HG03575 (cell line): ENCODE results near the gene TGFBRAP1.
"Not testable (repeated sequence)": the region's sequence is repeated elsewhere in the genome, so short reads cannot be mapped to it uniquely, and the experiment has no call there.

Source experiments
- ATAC-seq: cut with Tn5 transposase; IDR thresholded peaks from one replicate; pipeline ENCODE4 v1.9.1; 2021; ENCODE audit not compliant: unreplicated experiment, insufficient number of reproducible peaks, low FRiP score; ENCODE audit errors: extremely low read depth

Gene TGFBRAP1

DNA sequence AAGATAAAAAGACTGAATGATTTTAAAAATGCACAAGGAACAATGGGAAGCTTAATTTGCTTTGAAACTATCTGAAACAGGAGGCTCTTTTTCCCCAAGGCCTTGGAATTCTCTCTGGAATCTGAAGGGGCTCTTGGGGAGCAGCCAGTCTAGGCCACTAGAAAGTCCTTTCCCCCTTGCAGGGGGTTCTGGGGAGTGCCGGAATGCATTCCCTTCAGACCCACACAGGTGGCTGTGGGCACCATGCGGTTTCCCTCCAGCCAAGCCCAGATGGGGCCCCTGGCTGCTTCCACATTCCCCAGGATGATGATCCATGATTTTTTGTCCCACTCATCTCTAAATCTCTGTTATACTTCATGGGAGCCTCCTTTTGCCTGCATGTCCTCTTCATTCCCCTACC lies 77.3 kb downstream of the TGFBRAP1 start:
- ATAC-seq = no peak

- not testable (repeated sequence) for ATAC-seq
These were observed 78.4 kb downstream of the TGFBRAP1 start for GRCh38 chr2:105251016-105251648.

DNA sequence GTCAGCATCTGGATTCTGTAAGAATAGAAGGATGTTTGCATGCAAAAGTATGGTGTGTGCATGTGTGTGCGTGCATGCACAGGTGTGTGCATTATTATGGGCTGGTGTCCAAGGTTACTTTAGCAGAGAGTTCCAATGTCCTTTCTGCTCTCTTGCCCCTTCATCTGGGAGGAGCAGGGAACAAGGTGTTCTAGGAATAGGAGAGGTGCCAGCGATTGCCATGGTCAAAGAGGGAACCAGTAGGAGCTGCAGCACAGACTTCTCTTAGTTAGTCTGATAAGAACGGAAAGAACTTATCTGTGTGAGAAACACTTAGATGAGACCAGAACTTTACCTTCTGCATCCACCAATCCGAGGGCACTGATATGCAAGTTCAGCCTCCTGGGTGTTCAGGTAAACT lies 79.6 kb downstream of the TGFBRAP1 start:
- ATAC-seq = no peak

- ATAC-seq = no peak
These were observed 80.4 kb downstream of the TGFBRAP1 start for GRCh38 chr2:105249181-105249580.

- ATAC-seq = no peak
These were observed 81.0 kb downstream of the TGFBRAP1 start for GRCh38 chr2:105248316-105249070.

DNA sequence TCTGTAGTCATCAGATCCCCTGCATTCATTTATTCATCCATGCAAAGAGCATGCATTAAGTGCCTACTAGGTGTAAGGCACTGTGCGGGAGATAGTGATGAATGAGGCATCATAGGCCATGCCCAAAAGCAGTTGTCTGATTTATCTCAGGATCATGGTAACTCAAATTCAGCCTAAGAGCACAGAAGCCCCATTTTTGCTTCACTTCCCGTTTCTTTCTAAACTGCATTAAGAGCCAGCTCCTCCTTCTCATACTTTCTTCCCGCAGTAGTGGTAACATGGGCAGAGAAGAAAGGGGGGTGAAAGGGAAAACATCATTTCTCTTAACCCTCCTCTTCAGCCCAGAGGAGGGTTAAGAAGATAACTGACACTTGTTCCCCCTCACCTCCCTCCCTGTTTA lies 85.1 kb downstream of the TGFBRAP1 start:
- no peak for ATAC-seq

DNA sequence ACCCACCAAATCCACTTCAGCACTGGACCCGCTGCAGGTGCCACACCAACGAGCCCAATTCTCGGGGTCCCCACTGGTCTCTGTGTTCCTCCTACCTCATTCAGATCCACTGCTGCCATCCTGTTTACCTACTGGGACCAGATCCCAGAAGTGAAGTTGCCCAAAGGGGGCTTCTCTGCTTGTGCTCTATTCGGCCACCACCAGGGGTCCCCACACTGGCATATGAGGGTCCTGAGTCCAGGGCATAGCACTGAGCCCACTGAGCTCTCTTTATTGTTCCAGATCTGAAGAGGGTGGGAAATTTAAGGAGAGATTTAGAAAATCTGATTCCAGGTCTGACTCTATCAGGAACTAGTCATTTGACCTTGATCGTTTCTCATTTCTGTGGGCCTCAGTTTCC lies 85.6 kb downstream of the TGFBRAP1 start:
- ATAC-seq = no peak

DNA sequence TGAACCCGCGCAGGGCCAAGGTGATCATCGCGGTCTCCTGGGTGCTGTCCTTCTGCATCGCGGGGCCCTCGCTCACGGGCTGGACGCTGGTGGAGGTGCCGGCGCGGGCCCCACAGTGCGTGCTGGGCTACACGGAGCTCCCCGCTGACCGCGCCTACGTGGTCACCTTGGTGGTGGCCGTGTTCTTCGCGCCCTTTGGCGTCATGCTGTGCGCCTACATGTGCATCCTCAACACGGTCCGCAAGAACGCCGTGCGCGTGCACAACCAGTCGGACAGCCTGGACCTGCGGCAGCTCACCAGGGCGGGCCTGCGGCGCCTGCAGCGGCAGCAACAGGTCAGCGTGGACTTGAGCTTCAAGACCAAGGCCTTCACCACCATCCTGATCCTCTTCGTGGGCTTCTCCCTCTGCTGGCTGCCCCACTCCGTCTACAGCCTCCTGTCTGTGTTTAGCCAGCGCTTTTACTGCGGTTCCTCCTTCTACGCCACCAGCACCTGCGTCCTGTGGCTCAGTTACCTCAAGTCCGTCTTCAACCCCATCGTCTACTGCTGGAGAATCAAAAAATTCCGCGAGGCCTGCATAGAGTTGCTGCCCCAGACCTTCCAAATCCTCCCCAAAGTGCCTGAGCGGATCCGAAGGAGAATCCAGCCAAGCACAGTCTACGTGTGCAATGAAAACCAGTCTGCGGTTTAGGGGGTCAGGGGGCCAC lies 87.1 kb downstream of the TGFBRAP1 start:
- no peak for ATAC-seq

DNA sequence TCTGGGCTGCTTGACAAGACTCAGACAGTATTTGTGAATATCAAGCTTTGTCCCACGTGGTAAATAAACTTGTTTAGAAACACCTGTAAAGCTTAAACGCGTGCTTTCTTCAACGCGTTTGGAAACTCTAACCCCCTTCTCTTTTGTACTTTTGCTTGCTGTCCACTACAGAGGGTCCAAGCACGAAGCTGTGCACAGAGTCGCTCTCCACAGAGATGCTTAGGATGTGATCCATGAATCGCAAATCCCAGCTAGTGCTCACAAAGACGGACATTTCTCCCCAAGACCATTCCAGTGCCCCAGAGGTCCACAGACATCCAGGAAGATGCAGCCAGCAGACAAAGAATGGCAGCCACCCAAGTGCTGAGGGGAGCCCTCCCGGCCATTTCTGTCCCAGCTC lies 88.1 kb downstream of the TGFBRAP1 start, which contains the start of gene GPR45:
Gene GPR45, plus strand, starts transcription at position 301 of the 400 bp plus-strand sequence. CDS start 116 bp downstream, outside the sequence.
- no peak for ATAC-seq

- no peak for ATAC-seq
These were observed 89.6 kb downstream of the TGFBRAP1 start for GRCh38 chr2:105239924-105240323.

GRCh38 chr2:105238664-105239240 lies 90.8 kb downstream of the TGFBRAP1 start:
- ATAC-seq = no peak

DNA sequence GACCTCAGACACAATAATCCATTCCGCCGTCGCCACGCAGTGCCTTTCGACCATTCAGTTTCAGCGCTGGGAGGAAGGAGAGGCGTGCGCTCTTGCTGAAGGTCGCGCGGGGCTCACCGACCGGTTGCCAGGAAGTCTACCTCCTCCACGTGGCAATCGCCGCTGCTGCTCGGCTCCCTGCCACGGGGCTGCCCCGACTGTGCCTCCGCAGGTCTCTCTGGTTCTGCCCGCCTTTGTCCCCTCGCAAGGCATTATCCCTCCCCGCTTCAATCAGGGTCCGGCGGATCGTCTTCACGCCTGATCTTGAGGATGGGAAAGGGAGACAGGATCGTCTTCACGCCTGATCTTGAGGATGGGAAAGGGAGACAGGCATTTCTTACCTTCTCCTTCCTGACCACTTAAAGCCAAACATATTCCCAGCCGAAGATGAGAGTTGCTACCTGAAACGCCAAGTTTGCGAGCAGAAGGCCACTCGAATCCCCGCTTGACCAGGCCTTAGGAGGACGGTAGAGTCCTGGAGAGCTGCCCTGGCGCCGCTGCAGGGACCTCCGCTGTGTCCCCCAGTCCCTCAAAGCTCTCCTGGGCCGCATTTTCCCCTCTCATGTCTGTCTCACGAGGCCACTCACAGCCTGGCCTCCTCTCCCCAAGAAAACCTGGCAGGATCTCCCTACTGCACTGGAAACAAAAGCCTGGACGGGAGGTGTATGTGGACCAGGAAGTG lies 92.3 kb downstream of the TGFBRAP1 start:
- ATAC-seq = no peak

DNA sequence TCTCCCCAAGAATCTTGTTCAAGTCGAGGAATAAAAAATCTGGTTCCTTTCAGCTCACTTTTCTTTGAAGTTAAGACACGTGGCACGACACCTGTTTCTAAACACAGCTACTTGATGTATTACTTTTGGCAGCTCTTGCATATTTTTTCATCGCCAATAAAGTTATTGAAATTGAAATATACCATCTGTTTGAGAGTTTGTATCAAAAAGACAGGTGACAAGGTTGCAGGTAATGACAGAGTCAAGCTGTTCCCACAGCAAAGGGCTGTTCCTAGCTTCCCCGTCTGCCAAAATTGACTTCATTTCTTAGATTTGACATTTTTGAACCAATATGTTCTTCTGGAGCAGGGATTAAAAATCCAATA lies 93.5 kb downstream of the TGFBRAP1 start:
- ATAC-seq = no peak

DNA sequence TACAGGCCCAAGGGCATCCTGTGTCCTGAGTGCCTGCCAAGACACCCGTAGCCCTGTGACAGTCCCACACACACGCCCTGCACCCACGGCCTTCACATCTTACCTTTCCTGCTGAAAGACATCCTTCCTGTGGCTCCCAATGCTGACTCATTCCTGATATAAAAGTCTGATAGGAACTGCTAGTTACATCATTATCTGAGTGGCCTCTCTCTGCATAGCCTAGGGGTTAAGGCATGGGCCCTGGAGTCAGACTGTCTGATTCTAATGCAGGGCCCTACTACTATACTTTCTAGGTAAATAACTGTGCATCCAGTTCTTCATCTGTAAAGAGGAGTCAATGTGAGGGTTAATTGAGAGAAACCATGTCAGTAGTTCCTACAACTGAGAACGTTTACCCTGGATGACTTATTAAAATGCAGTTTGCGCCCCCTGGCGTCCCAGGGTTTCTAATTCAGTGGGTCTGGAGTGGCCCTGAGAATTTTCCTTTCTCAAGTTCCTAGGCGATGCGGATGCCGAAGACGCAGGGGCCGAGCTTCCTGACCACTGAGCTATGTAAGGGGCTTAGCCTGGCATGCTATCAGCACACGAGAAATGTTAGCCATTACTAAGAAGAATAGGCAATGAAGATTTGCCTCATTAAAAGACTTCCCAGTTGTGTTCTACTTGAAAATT lies 94.0 kb downstream of the TGFBRAP1 start:
- ATAC-seq = no peak

DNA sequence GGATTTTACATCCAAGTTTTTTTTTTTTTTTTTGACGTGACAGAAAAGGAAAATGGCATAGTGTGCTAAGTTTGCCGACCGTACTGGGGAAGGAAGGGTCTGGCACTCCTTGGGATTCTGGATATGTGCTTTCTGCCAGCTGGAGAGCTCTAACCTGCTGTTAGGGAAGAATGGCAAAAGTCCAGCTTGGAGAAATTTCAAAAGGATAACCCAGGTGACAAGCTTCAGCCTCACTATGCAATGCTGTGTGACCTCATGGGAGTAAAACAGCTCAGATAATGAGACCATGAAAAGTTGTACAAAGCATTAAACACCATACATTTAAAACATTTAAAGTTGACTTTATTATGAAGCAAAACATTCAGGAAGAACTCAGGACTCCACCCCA lies 98.3 kb downstream of the TGFBRAP1 start:
- ATAC-seq = no peak

GRCh38 chr2:105224444-105224843 lies 105.1 kb downstream of the TGFBRAP1 start:
- ATAC-seq = no peak

- no peak for ATAC-seq
These were observed 108.9 kb downstream of the TGFBRAP1 start for GRCh38 chr2:105220604-105221003.

DNA sequence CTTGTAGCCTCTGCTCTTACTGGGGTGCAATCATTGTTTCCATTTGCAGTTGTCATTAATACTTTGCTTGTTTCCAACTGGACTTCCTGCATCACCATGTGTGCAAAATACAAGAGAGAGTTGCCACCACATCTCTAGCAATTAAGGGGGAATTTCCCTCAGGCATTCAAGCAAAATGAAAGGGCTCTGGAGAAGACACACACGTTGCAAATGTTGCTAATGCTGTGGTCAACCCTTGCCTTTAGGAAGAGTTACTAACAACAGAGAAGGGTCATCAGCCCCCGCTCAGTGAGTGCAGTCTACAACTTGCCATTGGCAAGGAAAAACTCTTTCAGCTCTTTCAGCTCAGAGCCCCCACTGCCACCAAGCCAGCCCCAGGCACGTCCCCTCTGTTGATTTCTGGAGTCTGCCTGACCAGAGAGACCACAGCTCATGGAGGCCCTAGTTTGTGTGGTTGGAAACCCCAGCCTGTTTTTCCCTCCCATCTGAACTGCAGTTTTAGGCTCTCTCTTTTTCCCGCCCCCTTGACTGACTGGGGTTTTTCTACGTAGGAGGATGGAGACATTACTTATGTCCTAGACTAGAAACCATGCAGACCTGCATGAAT lies 113.8 kb downstream of the TGFBRAP1 start:
- ATAC-seq = no peak
